Right lobe of liver (tissue), 6 donors: ENCODE data around the gene HTRA1. TPM values are rescaled to one million over a fixed set of nuclear protein-coding genes. Genes with fewer than 3 reads are reported as not detected.
A peak's percentile ranks its signal among the peaks of the same experiment; 100 is the strongest.

Source experiments
- ATAC-seq, 4 donors: fragments of 200-7000 bp; cut with Tn5 transposase; one replicate each; pipeline ENCODE4 v1.9.1; 2020; ENCODE audit warnings: mild to moderate bottlenecking in 4 of 4, moderate library complexity in 4 of 4
- DNase-seq, 3 donors: peaks; one replicate each; pipeline ENCODE4 v3.0.0-alpha.2; 2020
- H3K27ac ChIP-seq, 3 donors: fragments of 200-600 bp; one replicate each; pipeline ENCODE4 v1.8.0; 2022
- H3K27me3 ChIP-seq, 2 donors: fragments of 200-600 bp; one replicate each; pipeline ENCODE4 v1.8.0; 2022
- H3K36me3 ChIP-seq, 4 donors: fragments of 200-600 bp; sonication (generic) in 1 of 4; one replicate each; pipeline versions ENCODE4 v1.5.1 to v1.8.0; 2017 to 2022; ENCODE audit warnings: control low read depth in 1 of 4
- H3K4me1 ChIP-seq, 4 donors: fragments of 200-600 bp; sonication (generic) in 1 of 4; one replicate each; pipeline versions ENCODE4 v1.5.1 to v1.8.0; 2017 to 2022; ENCODE audit warnings: control low read depth in 1 of 4
- H3K4me3 ChIP-seq, 3 donors: fragments of 200-600 bp; one replicate each; pipeline ENCODE4 v1.8.0; 2022
- H3K9me3 ChIP-seq, 4 donors: fragments of 200-600 bp; sonication (generic) in 1 of 4; one replicate each; pipeline versions ENCODE4 v1.5.1 to v1.8.0; 2017 to 2022; ENCODE audit warnings: control low read depth in 1 of 4
- POLR2A ChIP-seq: fragments of 450-650 bp; IDR thresholded peaks from one replicate; pipeline ENCODE4 v1.6.1; 2017; ENCODE audit warnings: antibody characterized with exemption, mild to moderate bottlenecking
- WGBS: methylation state at CpG from one replicate; pipeline ENCODE4 v1.1.6; 2018; ENCODE audit warnings: low coverage, low lambda C conversion rate; ENCODE audit not compliant: insufficient coverage; ENCODE audit errors: missing lambda C conversion rate; 5-methylcytosine and 5-hydroxymethylcytosine counted together
- intact Hi-C, 2 donors: fragments of 100-400 bp; cut with DNase I; formaldehyde crosslinking; loops; one replicate each; pipeline versions ENCODE4 v1.11.2 to v1.14.1; 2022
- total RNA-seq, 6 experiments: library from RNA; depleted of rRNA in 2 of 6; stranded (reverse); fragments of >200 nt in 2 of 6; fragmentation: NEBNext Ultra II Directional in 3 of 6; extraction: Animal tissue kit (Norgen Biotek cat#: 25700) in 3 of 6; gene quantifications; one replicate each; pipeline versions ENCODE4 v1.1.0 to v1.2.4, GENCODE V29; 2016 to 2023
- TF ChIP-seq, protein P1 (sequence below), 4 donors: fragments of 200-600 bp in 3 of 4; fragments of 450-650 bp in 1 of 4; IDR thresholded peaks; one replicate each; pipeline versions ENCODE4 v1.5.1 to v1.8.0; 2016 to 2022; ENCODE audit warnings: antibody characterized with exemption in 4 of 4, mild to moderate bottlenecking in 2 of 4
- donor health status: DM: no; HTN: yes; CAD: no.
- donor health status: DM: no; HTN: no; CAD: no.
- donor health status: DM: no; HTN: no; CAD: no.
- donor health status: DM: no; HTN: yes; CAD: no.
- donor health status: DM: no; HTN: yes; CAD: no.

HTRA1 gene
- total RNA-seq, 6 experiments from 2014 or later, result 91.9 to 224 (median 134) TPM

DNA sequence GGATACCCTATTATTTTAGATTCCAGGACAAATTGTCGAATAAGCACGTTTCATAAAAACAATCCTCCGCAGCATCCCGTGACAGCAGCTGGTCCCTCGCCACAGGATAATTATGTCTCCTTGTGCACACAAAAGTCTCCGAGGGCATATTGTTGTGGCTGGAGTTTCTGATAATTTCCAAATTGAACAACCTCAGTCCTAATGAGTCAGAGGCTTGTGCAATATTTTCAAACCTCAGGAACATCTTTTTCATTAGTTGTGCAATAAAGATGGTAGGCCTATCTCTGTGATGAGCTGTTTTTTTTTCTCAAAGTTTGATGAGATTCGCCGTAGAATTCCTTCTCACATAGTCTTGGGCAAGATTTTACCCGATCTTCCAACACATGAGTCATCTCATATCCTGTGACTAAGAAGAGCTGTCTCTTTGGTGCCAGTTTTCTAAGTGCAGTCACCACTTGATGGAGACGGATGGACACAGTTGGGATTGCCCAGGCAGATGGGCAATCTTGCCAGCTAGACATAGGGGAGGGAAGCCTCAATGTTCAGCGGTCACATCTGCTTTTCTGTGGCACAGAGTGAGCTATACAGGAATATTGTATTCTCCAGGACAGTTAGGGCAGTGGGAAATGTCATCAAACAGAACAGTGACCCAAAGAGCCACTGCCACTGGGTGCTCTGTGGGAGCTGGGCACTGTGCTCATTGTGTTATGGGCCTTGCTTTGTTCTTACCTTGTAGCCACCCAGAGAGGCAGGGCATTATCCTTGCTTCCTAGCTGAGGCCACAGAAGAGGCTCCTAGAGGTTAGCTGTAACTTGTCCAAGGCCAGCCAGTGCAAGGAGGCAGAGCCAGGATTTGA, 7.8 kb downstream of the HTRA1 start:
- Histone ChIP-seq H3K4me1 (peaks cover 0 to 3% (median under 1%) of the 10 kb centered on the region in 4 donors), H3K27ac (no peak overlapping the region), H3K36me3 (no peaks in the 10 kb centered on the region), H3K9me3 (no peaks in the 10 kb centered on the region), H3K4me3 (no peak overlapping the region), H3K27me3 (no peaks in the 10 kb centered on the region)
- ATAC-seq (peak in 3 of 4 donors; percentile 31 to 78 (median 45)), DNase-seq (no peak)
- TF ChIP-seq, protein P1, sequence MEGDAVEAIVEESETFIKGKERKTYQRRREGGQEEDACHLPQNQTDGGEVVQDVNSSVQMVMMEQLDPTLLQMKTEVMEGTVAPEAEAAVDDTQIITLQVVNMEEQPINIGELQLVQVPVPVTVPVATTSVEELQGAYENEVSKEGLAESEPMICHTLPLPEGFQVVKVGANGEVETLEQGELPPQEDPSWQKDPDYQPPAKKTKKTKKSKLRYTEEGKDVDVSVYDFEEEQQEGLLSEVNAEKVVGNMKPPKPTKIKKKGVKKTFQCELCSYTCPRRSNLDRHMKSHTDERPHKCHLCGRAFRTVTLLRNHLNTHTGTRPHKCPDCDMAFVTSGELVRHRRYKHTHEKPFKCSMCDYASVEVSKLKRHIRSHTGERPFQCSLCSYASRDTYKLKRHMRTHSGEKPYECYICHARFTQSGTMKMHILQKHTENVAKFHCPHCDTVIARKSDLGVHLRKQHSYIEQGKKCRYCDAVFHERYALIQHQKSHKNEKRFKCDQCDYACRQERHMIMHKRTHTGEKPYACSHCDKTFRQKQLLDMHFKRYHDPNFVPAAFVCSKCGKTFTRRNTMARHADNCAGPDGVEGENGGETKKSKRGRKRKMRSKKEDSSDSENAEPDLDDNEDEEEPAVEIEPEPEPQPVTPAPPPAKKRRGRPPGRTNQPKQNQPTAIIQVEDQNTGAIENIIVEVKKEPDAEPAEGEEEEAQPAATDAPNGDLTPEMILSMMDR (IDR thresholded peaks at IDR 0.05), result no peak
- no peak for TF ChIP-seq POLR2A
- 50% methylated on average over 9 of the region's 11 CpGs for WGBS
- intact Hi-C loops, result no loop called here

DNA sequence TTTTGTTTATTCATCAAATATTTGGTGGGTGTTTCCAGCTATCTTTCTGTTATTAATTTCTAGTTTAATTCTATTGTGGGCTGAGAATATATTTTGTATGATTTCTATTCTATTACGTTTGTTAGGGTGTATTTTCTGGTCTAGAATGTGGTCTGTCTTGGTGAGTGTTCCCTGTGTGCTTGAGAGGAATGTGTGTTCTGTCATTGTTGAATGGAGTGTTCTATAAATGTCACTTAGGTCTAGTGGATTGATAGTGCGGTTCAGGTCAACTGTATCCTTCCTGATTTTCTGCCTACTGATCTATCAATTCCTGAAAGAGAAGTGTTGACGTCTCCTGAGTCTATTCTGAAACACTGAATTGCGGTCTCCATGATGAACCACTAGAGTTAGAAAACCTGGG, 8.5 kb downstream of the HTRA1 start:
- no peak for TF ChIP-seq POLR2A
- TF ChIP-seq, protein P1 (IDR thresholded peaks at IDR 0.05), result no peak
- Histone ChIP-seq H3K27ac (no peak overlapping the region), H3K9me3 (no peaks in the 10 kb centered on the region), H3K27me3 (no peaks in the 10 kb centered on the region), H3K36me3 (no peaks in the 10 kb centered on the region), H3K4me1 (peaks cover 0 to 3% (median 0%) of the 10 kb centered on the region in 4 donors), H3K4me3 (no peak overlapping the region)
- intact Hi-C loops, result no loop called here
- no peak for DNase-seq
- ATAC-seq, result no peak
- WGBS, result 88% methylated on average over 4 of the region's 4 CpGs

DNA sequence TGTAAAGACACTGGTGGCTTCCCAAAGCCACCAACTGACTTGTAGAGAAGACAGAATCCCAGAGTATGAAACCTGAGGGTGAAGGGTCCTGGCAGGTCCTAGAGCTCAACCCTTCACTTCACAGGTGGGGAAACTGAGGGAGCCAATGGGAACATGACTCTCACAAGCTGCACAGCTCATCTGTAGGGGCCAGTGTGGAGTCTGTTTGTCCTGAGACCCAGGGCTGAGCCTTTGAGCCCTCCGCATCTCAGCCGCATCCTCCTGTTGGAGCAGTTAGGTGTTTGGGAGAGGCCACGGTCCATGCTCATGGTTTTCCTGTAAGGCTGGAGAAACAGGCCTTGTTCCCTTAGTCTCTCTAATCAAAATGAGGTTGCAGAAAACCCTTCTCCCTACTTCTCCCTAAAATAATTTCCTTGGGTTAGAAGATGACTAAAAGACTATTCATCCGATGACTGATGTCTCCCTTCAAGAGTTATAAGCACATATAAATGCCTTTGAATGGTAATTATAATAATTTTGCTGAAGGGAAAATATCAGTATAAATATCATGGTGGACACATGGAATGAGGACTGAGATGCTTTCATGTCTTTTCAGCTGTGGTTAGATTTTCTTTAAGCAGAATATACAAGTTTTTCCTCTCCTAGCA, 10.3 kb downstream of the HTRA1 start:
- ATAC-seq (no peak), DNase-seq (peak in 1 of 3 donors; percentile 32)
- no peaks in the 10 kb centered on the region for H3K27me3 ChIP-seq
- no peaks in the 10 kb centered on the region for H3K9me3 ChIP-seq
- TF ChIP-seq, protein P1 (IDR thresholded peaks at IDR 0.05), result no peak
- TF ChIP-seq POLR2A, result no peak
- no peak overlapping the region for H3K27ac ChIP-seq
- no peak overlapping the region for H3K4me3 ChIP-seq
- intact Hi-C loops, result no loop called here
- H3K4me1 ChIP-seq, result peaks cover 0 to 3% (median under 1%) of the 10 kb centered on the region in 4 donors
- 96% methylated on average over 3 of the region's 4 CpGs for WGBS
- H3K36me3 ChIP-seq, result no peaks in the 10 kb centered on the region

DNA sequence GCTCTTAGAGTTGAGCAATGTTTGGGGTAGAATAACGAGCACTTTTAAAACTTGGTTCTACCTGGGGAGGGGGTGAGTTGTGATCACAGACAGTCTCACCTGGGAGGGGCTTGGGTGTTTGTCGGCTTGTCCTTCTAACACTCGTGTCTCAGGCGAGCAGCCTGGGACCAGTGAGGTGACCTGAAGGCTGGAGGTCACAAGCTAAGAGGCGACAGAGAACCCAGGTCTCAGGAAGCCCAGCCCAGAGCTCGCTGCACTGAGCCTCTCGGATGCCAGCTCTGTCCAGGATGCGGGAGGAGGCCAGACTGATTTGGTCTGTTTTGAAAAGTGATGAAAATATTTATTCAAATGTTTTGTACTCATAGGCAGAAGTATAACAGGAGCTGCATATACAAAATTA, 11.8 kb downstream of the HTRA1 start:
- Histone ChIP-seq H3K9me3 (no peaks in the 10 kb centered on the region), H3K36me3 (no peaks in the 10 kb centered on the region), H3K4me3 (no peak overlapping the region), H3K4me1 (peaks cover 0 to 3% (median under 1%) of the 10 kb centered on the region in 4 donors), H3K27me3 (no peaks in the 10 kb centered on the region), H3K27ac (no peak overlapping the region)
- ATAC-seq (no peak), DNase-seq (peak in 1 of 3 donors; percentile 9)
- no peak for TF ChIP-seq POLR2A
- TF ChIP-seq, protein P1 (IDR thresholded peaks at IDR 0.05), result no peak
- intact Hi-C loops, result no loop called here
- 73% methylated on average over 8 of the region's 8 CpGs for WGBS
